T47D (cell line): ENCODE measurements around the gene MMEL1.

Source experiments
- DNase-seq, 2 experiments: peaks; one replicate each; pipeline versions ENCODE4 v3.0.0 to v3.0.0-alpha.2; 2011 to 2012; ENCODE audit warnings: low read depth in 1 of 2, low spot score in 1 of 2
- JUND ChIP-seq: IDR thresholded peaks from 2 replicates; pipeline ENCODE4 v1.6.1; 2012; ENCODE audit warnings: low read depth
- in situ Hi-C: cut with HindIII; loops from 2 replicates; pipeline ENCODE4 v1.10.0; 2016; ENCODE audit warnings: low sequenced_read_pairs, low pct_unique_long_range_greater_than_20kb

Gene MMEL1

DNA sequence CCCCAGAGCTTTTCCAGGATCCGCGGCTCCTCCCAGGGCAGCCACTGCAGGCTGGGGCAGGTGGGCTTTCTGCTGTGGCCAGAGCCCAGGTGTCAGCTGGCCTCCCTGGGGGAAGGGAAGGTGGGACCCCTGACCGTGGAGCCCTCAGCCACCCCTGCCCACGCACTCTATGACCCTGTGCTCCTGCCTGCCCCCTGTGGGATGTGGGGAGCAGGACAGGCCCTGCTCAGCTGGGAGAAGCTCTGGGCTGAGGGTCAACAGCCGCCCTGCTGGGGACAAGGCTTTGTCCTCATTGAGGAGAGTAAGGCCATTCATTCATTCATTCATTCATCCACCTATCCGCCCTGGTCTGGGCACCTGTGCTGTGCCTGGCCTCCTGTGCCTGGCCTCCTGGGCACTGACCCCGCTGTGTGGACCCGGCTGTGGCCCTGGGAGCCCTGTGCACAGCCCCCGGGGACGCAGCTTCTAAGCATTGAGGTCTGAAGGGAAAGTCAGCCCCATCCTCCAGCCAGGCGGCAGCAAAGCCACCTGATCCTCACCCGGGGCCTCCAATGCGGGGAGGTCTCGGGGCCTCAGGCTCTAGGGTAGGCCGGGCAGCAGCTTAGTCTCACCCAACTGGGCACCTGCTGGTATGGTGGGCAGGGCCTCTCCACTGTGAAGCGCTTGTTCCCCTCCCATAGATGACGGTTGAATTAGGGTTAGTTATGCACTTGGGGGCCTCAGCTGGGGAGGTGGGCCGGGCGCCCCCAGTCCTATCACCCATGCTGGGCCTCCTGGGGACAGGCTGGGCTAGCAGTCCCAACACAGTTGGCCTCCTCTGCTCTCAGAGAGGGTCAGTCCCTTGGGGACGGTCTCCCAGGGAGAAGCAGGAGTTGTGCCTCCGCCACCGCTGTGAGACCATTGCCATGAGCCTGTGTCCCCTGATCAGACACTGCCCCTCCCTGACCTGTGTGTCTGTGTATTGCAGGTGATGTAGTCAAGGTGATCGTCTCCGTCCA is 70.6 kb downstream of the MMEL1 start:
- no peak for TF ChIP-seq JUND
- in situ Hi-C loops: no loop called here
- no peak for DNase-seq

DNA sequence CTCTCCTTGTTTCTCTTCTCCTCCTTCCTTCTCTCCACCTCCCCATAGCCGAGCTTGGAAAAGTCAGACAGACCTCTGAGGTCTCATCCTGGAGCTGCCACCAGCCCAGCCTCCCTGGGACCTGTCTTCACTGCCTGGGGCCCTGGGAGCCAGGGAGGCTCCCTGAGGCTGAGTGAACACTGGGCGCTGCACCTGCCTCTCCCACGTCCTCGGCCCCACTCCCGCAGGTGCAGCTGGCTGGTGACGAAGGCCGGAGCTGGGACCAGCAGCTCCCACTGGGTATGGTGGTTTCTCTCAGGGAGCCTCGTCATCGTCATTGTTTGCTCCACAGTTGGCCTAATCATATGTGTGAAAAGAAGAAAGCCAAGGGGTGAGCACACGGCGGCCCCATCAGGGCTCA is 71.4 kb downstream of the MMEL1 start:
- in situ Hi-C loops: no loop called here
- TF ChIP-seq JUND: no peak
- no peak for DNase-seq

DNA sequence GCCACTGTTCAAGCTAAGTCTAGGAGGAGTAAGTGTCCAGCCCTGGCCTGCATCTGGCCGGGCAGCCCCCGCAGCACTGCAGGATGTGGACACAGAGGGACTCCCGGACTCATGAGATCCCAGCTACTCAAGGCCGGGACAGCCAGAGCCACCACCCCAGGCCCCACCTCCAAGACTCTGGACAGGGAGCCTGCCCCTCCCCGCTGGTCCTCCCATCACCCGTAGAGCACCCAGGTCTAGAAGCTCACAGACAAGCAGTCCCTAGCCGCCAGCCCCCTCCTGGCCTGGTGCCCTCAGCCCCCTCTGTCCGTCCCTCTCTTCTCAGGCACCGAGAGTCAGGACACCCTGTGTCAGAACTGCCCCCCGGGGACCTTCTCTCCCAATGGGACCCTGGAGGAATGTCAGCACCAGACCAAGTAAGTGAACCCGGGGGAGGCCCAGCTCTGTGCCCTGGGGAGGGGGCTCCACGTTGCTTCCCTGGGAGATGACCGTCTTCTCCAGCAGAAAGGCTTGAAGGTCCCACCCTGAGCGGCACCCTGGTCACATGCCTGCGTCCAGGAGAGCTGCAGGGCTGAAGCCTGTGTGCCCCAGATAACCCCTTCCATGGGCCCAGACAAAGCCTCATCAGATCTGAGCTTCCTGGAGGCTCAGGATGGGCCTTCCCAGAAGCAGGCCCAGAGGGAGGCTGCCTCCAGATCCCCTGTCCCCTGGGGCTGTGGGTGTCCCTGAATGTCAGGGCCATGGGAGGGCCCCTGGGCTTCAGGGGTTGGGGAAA is 72.3 kb downstream of the MMEL1 start:
- DNase-seq: no peak
- TF ChIP-seq JUND: no peak
- in situ Hi-C loops: no loop called here

DNA sequence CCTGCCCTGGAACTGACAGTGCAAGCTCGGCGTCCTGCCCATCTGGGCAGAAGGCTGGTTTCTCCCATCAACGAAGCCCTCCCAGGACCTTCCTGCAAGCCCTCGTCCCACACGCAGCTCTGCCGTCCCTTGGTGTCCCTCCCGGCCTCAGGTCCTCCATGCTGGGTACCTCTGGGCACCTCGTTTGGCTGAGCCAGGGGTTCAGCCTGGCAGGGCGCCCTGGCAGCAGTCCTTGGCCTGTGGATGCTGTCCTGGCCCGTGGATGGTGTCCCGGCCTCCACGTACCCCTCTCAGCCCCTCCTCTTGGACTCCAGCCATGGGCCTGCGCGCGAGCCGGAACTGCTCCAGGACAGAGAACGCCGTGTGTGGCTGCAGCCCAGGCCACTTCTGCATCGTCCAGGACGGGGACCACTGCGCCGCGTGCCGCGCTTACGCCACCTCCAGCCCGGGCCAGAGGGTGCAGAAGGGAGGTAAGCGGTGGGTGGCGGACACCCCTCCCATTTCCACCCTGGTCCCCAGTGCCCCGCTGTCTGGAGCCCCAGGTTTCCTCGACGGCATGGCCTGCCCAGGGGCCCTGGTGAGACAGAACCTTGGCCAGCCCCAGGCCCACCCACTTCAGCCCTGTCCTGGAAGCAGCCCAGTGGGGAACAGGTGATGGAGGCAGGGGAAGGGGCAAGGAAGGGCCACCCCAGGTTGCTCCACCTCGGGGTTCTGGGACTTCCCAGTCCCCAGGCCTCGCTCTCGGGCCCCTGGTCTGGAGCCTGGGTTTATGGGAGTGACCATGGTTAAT is 73.1 kb downstream of the MMEL1 start:
- DNase-seq: no peak
- in situ Hi-C loops: no loop called here
- no peak for TF ChIP-seq JUND

DNA sequence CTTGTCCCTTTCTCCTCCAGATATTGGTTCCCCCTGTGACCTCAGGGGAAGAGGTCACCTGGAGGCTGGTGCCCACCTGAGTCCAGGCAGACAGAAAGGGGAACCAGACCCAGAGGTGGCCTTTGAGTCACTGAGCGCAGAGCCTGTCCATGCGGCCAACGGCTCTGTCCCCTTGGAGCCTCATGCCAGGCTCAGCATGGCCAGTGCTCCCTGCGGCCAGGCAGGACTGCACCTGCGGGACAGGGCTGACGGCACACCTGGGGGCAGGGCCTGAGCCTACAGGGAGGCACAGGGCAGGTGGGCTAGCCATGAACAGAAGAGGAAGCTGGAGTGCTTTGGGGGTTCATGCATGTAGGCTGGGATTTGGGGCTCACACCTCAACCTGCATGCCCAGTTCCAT is 74.0 kb downstream of the MMEL1 start:
- no peak for TF ChIP-seq JUND
- in situ Hi-C loops: no loop called here
- no peak for DNase-seq

DNA sequence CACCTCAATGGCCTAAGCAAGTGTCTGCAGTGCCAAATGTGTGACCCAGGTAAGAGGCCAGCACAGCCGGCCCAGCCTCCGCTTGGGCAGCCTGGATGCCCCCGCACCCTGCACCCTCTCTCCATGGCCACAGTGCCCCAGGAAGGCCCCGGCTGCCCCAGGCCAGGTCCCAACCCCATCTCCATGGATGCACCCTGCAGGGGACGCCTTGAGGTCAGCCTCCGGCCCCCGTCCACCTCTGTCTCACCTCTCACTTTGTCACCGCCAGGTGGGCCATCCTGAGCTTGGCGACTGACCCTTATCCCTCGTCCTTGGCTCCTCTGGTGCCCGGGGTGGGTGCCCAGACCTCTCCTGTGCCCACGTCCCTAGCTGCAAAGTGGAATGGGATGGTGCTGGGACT is 74.4 kb downstream of the MMEL1 start:
- in situ Hi-C loops: no loop called here
- no peak for TF ChIP-seq JUND

DNA sequence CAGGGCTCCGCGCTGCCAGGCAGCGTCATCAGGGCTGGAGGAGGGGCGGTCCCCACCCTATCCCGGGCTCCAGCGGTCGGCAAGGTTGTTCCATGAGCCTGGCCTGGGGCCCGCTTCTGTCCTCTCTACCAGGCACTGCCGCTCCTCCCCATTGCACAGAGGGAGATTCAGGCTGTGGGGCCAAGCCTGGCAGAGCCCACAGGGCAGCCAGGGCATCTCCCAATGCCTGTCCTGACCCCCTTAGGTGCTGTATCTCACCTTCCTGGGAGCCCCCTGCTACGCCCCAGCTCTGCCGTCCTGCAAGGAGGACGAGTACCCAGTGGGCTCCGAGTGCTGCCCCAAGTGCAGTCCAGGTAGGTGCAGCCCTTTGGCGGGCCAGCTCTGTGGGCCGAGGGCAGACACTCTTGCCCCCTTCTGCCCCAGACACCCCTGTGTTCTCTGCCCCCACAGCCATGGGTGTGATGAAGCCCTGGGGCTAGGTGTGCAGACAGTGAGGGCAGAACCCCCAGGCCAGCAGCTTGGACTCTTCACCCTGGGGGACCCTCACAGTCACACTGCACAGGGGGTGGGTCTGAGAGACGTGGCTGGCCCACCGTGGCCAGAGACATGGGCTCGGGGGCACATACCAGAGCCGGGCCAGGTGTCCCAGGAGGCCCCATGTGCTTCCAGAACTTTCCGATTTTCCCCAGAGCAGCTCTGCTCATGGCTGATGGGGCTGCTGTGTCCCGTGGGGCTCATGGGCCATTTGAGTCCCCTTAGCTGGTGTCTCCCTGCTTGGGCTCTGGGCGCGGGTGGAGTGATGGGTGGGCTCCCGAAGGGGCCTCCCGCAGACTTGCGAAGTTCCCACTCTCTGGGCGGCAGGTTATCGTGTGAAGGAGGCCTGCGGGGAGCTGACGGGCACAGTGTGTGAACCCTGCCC is 75.1 kb downstream of the MMEL1 start:
- DNase-seq: no peak
- no peak for TF ChIP-seq JUND
- in situ Hi-C loops: no loop called here

More for the DNA sequence above, 74.4 kb downstream of the MMEL1 start:
- DNase-seq: no peak

DNA sequence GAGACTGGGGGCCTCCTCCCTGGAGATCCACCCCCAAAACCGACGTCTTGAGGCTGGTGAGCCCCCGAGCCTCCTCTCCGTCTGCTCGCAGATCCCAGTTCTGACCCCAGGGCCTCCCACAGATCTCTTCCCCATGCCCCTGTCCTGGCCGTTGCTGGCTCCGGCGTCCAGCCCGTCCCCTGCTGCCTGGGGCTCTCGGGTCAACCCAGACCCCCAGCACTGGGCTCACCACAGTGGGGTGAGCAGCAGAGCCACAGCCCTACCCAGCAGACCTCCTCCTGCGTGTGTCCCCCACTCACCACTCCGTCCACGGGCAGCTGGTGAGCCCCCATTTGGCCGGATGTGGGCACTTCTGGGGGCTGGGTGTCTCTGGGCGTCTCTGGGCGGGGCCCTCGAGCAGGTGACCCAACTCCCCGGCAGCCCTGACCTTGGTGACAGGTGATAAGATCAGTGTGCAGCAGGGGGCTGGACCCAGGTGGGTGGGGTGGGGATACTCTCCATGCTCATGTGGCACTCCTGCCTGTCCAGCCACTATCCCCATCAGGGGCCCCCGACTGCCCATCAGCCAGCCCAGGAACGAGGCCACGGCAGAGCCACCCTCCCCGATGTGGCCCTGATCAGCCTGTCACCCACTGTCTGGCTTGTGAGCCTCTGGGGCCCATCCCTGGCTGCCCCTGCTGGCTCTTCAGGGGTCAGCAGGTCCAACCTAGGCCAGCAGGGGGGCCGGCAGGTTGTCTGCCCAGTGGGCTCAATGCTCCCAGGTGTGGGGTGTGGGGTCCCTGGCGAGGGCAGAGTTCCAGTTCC is 75.9 kb downstream of the MMEL1 start:
- in situ Hi-C loops: no loop called here
- no peak for TF ChIP-seq JUND
- DNase-seq: no peak

DNA sequence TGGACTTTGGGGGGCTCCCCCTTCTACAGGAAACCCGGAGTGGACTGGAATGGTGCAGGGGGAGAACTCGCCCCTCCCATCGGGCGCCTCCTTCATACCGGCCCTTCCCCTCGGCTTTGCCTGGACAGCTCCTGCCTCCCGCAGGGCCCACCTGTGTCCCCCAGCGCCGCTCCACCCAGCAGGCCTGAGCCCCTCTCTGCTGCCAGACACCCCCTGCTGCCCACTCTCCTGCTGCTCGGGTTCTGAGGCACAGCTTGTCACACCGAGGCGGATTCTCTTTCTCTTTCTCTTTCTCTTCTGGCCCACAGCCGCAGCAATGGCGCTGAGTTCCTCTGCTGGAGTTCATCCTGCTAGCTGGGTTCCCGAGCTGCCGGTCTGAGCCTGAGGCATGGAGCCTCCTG is 76.5 kb downstream of the MMEL1 start, which contains the start of gene TNFRSF14:
Gene TNFRSF14 (plus strand): TSS at position 95 of the 401 bp plus-strand sequence. CDS start 294 bp downstream, at position 389.
- in situ Hi-C loops: no loop called here
- DNase-seq: peak in 1 of 2 experiments; percentile 23
- no peak for TF ChIP-seq JUND

DNA sequence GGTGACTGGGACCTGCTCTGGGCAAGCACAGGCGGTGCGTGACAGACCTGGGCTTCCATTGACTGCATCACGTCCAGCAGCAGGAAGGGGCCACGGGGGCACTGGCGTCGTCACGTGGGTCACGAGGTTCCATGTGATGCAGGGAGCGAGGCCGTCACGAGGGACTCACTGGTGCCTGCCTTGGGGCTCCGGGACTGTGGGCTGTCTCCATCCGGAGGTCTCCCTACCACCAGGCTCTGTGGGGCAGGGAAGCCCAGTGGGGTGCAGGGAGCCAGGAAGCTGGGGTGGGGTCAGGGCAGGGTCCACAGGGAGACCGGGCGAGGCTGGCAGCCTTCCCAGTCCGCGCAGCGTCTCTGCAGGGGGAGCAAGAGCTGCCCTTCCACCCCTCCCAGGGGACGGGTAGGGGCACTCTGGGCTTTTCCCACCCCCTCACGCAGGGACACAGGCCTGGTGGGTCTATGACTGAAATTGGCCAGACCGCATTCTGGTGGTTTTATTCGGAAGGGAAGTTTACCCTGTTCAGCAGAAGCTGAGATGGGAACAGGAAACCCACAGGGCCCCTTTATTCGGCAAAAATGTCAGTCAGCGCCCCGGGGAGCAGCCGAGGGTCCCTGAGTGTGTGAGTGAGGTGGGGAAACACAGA is 77.1 kb downstream of the MMEL1 start:
- DNase-seq: no peak
- in situ Hi-C loops: no loop called here
- TF ChIP-seq JUND: no peak
